HL-60 (cell line): ENCODE results near the gene CPNE2.

Source experiments
- DNase-seq, 2 experiments: peaks; one replicate each; pipeline ENCODE4 v3.0.0-alpha.2; 2010 to 2020; ENCODE audit warnings: low read depth in 1 of 2, low spot score in 1 of 2
- H3K27ac ChIP-seq: fragments of 250-450 bp; sonication (Bioruptor Pico); replicated peaks from 2 replicates; pipeline ENCODE4 v1.5.1; 2020; ENCODE audit warnings: mild to moderate bottlenecking, moderate library complexity
- H3K27me3 ChIP-seq: fragments of 250-450 bp; sonication (Bioruptor Pico); 2 replicates; pipeline ENCODE4 v1.5.1; 2021; ENCODE audit warnings: mild to moderate bottlenecking, moderate library complexity; ENCODE audit not compliant: insufficient read depth, poor library complexity, severe bottlenecking
- H3K4me3 ChIP-seq: replicated peaks from 2 replicates; pipeline ENCODE4 v1.5.1; 2011; ENCODE audit warnings: mild to moderate bottlenecking, control low read depth, low read length; ENCODE audit not compliant: insufficient read depth
- CTCF ChIP-seq: IDR thresholded peaks from one replicate; pipeline ENCODE4 v1.5.1; 2011; ENCODE audit warnings: low read length, control low read depth, inconsistent platforms; ENCODE audit not compliant: insufficient read depth
- GABPA ChIP-seq: IDR thresholded peaks from 2 replicates; pipeline ENCODE4 v1.6.1; 2012; ENCODE audit warnings: low read depth
- POLR2AphosphoS5 ChIP-seq: IDR thresholded peaks from 2 replicates; pipeline ENCODE4 v1.6.1; 2012; ENCODE audit warnings: low read depth
- REST ChIP-seq: IDR thresholded peaks from 2 replicates; pipeline ENCODE4 v1.6.1; 2012; ENCODE audit warnings: low read depth; ENCODE audit not compliant: insufficient replicate concordance
- SPI1 ChIP-seq: IDR thresholded peaks from 2 replicates; pipeline ENCODE4 v1.6.1; 2012; ENCODE audit warnings: low read depth, mild to moderate bottlenecking, borderline replicate concordance

The CPNE2 gene

GRCh38 chr16:57131351-57131970, 39.1 kb downstream of the CPNE2 start:
- DNase-seq: no peak
- Histone ChIP-seq H3K27me3 (no peaks in the 10 kb centered on the region), H3K27ac (no peak overlapping the region), H3K4me3 (no peak overlapping the region)
- TF ChIP-seq SPI1 (no peak), REST (no peak), POLR2AphosphoS5 (no peak), GABPA (no peak), CTCF (no peak)

GRCh38 chr16:57132470-57132869, 40.1 kb downstream of the CPNE2 start:
- H3K27ac ChIP-seq: no peak overlapping the region
- H3K4me3 ChIP-seq: no peak overlapping the region
- TF ChIP-seq SPI1 (no peak), POLR2AphosphoS5 (no peak), GABPA (no peak), CTCF (no peak), REST (no peak)
- peak in 1 of 2 experiments; percentile 44 for DNase-seq
- H3K27me3 ChIP-seq: no peaks in the 10 kb centered on the region

GRCh38 chr16:57133031-57133430, 40.6 kb downstream of the CPNE2 start:
- H3K27ac ChIP-seq: no peak overlapping the region
- H3K27me3 ChIP-seq: no peaks in the 10 kb centered on the region
- no peak overlapping the region for H3K4me3 ChIP-seq
- DNase-seq: no peak
- TF ChIP-seq POLR2AphosphoS5: no peak

- DNase-seq: no peak
- TF ChIP-seq SPI1: no peak
- no peak for TF ChIP-seq CTCF
- TF ChIP-seq POLR2AphosphoS5: no peak
- TF ChIP-seq REST: no peak
- TF ChIP-seq GABPA: no peak
- Histone ChIP-seq H3K27me3 (no peaks in the 10 kb centered on the region), H3K27ac (no peak overlapping the region), H3K4me3 (no peak overlapping the region)
Measured at GRCh38 chr16:57133886-57134285, 41.5 kb downstream of the CPNE2 start.
